GM18526 (cell line): ENCODE measurements around the gene CYP2A7.
"Not testable (repeated sequence)": the region's sequence is repeated elsewhere in the genome, so short reads cannot be mapped to it uniquely, and the experiment has no call there.

Experiments used
- POLR2A ChIP-seq: IDR thresholded peaks from 3 replicates; pipeline ENCODE4 v1.6.1; 2011; ENCODE audit not compliant: insufficient read length; ENCODE audit errors: extremely low read depth

CYP2A7 gene

DNA sequence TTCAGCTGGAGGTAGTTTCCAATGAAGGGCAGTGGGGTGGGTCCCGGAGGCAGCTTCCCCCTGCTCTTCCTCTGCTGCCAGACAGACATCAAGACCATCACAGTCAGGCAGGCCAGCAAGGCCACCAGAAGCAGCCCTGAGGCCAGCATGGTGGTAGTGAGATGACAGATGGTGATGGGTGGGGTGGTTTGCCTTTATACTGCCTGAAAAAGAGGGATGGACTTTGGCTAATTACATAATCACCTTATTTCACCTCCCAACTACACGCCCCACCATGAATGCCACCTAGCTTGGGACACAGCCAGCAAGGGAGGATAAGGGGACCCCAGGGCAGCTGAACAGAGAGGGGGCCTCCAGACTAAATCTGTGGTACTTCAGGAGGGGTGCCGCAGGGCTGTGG is at the start of gene CYP2A7:
CYP2A7 (minus strand) TSS at position 170 of the 400 bp plus-strand sequence; CDS start at position 149, 21 bp downstream.
- not testable (repeated sequence) for TF ChIP-seq POLR2A

GRCh38 chr19:40928850-40929249 is 46.8 kb upstream of the CYP2A7 start:
- no peak for TF ChIP-seq POLR2A

GRCh38 chr19:40927567-40927966 is 45.5 kb upstream of the CYP2A7 start:
- TF ChIP-seq POLR2A, result no peak

GRCh38 chr19:40923934-40924391 is 41.9 kb upstream of the CYP2A7 start:
- no peak for TF ChIP-seq POLR2A

- TF ChIP-seq POLR2A, result no peak
Measured at GRCh38 chr19:40921005-40921897, 39.2 kb upstream of the CYP2A7 start.

- TF ChIP-seq POLR2A, result no peak
Measured at GRCh38 chr19:40920300-40921004, 38.4 kb upstream of the CYP2A7 start.

- no peak for TF ChIP-seq POLR2A
Measured at GRCh38 chr19:40908976-40909375, 26.9 kb upstream of the CYP2A7 start.

GRCh38 chr19:40907968-40908735 is 26.1 kb upstream of the CYP2A7 start:
- no peak for TF ChIP-seq POLR2A

GRCh38 chr19:40906512-40906911 is 24.5 kb upstream of the CYP2A7 start:
- no peak for TF ChIP-seq POLR2A

- TF ChIP-seq POLR2A, result no peak
Measured at GRCh38 chr19:40896418-40896796, 14.4 kb upstream of the CYP2A7 start.

DNA sequence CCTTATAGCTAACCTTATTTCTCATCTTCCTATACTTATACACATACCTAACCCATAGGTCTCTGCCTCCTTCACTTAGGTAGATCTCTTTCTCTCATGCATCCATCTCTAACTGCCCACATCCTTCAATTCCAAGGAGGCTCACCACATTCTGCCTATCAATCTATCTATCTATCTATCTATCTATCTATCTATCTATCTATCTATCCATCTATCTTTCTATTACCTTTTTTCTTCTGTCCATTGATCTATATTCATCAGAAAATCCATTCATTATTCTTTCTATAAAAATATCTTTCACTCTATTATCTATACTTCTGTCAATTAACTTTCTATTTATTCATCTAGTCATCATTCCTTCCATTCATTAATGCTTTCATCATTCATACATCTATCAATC is 11.1 kb upstream of the CYP2A7 start:
- no peak for TF ChIP-seq POLR2A

DNA sequence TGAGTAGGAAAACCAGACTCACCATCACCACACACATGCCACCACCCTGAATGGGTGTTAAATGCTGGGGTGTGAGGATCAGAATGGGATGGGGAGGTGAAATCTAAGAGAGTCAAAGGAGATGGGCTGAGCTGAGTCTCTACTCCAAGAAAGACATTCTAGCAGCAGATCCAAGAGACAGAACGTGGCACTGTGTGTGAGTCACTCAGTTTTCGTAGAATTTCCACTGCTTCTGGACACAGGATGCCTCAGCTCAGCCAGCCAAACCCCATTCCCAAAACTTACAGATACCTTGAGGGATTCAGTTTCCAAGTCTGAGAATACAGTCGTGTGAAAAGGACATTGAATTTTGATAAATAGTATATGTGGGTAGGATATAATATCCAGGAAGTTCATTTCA is 7.3 kb upstream of the CYP2A7 start:
- no peak for TF ChIP-seq POLR2A

- TF ChIP-seq POLR2A, result no peak
Measured at GRCh38 chr19:40888191-40888590, 6.2 kb upstream of the CYP2A7 start.

- TF ChIP-seq POLR2A, result no peak
Measured at GRCh38 chr19:40872209-40872608, 9.8 kb downstream of the CYP2A7 start.

DNA sequence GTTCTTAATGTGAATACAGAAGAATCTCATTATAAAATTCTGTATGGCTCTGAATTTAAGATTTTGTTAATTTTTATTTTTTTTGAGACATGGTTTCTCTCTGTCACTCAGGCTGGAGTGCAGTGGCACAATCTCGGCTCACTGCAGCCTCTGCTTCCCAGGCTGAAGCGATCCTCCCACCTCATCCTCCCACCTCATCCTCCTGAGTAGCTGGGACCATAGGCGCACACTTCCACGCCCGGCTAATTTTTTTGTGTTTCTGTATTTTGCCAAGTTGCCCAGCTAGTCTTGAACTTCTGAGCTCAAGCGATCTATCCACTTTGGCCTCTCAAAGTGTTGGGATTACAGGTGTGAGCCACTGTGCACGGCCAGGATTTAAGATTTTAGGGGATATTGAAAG is 14.3 kb downstream of the CYP2A7 start:
- TF ChIP-seq POLR2A, result no peak
